Suprapubic skin (tissue), 4 donors: ENCODE results near the gene NR3C2.

Experiments used
- CTCF ChIP-seq, 2 donors: fragments of 200-600 bp in 1 of 2; fragments of 450-650 bp in 1 of 2; sonication (generic) in 1 of 2; IDR thresholded peaks; one replicate each; pipeline ENCODE4 v1.5.1; 2016 to 2019; ENCODE audit warnings: antibody characterized with exemption in 2 of 2, mild to moderate bottlenecking in 1 of 2, moderate library complexity in 1 of 2
- EP300 ChIP-seq: sonication (generic); formaldehyde crosslinking; IDR thresholded peaks from one replicate; pipeline ENCODE4 v1.6.1; 2017; ENCODE audit warnings: antibody characterized with exemption
- POLR2A ChIP-seq, 2 donors: fragments of 450-650 bp; IDR thresholded peaks; one replicate each; pipeline ENCODE4 v1.6.1; 2017; ENCODE audit warnings: antibody characterized with exemption in 2 of 2, mild to moderate bottlenecking in 2 of 2, moderate library complexity in 2 of 2
- POLR2AphosphoS5 ChIP-seq, 3 donors: sonication (generic); formaldehyde crosslinking; IDR thresholded peaks; one replicate each; pipeline ENCODE4 v1.6.1; 2017; ENCODE audit warnings: antibody characterized with exemption in 3 of 3

GRCh38 chr4:148265627-148266026 is 176.6 kb downstream of the NR3C2 start:
- no peak for TF ChIP-seq POLR2AphosphoS5 (IDR thresholded peaks at IDR 0.05)
- TF ChIP-seq CTCF (IDR thresholded peaks at IDR 0.05) = no peak
- TF ChIP-seq EP300 = no peak
- no peak for TF ChIP-seq POLR2A (IDR thresholded peaks at IDR 0.05)
